Chondrocyte (in vitro differentiated cells): ENCODE measurements around the gene SLC4A3. TPM values are rescaled to one million over a fixed set of nuclear protein-coding genes. Genes with fewer than 3 reads are reported as not detected.

ENCODE experiments used
- DNase-seq: peaks from one replicate; pipeline ENCODE4 v3.0.0; 2021; ENCODE audit warnings: mixed read lengths, low spot score
- H3K27ac Mint-ChIP-seq: one replicate; pipeline ENCODE4 v1.8.0; 2021; ENCODE audit warnings: mild to moderate bottlenecking, moderate library complexity, mixed read lengths; ENCODE audit not compliant: unreplicated experiment
- H3K27me3 Mint-ChIP-seq: 2 replicates; pipeline ENCODE4 v1.8.0; 2021; ENCODE audit warnings: low read depth, mixed read lengths
- H3K36me3 Mint-ChIP-seq: 2 replicates; pipeline ENCODE4 v1.8.0; 2021; ENCODE audit warnings: low read depth, mixed read lengths
- H3K4me1 Mint-ChIP-seq: 2 replicates; pipeline ENCODE4 v1.8.0; 2021; ENCODE audit warnings: low read depth, mild to moderate bottlenecking, mixed read lengths
- H3K4me3 Mint-ChIP-seq: one replicate; pipeline ENCODE4 v1.8.0; 2021; ENCODE audit warnings: mild to moderate bottlenecking, moderate library complexity, mixed read lengths; ENCODE audit not compliant: unreplicated experiment
- H3K9me3 Mint-ChIP-seq: 2 replicates; pipeline ENCODE4 v1.8.0; 2021; ENCODE audit warnings: low read depth, mixed read lengths
- CTCF ChIP-seq: fragments of 200-600 bp; sonication (generic); IDR thresholded peaks from 2 replicates; pipeline ENCODE4 v1.5.0; 2021; ENCODE audit warnings: antibody characterized with exemption, mild to moderate bottlenecking, moderate library complexity
- total RNA-seq: library from RNA; stranded (reverse); gene quantifications from 3 replicates; pipeline ENCODE4 v1.2.1, GENCODE V29; 2021

SLC4A3 gene
- total RNA-seq, 1 donor from 2014 or later = 17.2 TPM

GRCh38 chr2:219668316-219668715, 40.9 kb downstream of the SLC4A3 start:
- TF ChIP-seq CTCF = no peak
- H3K4me3 Mint-ChIP-seq = no peak overlapping the region
- H3K36me3 Mint-ChIP-seq = no peaks in the 10 kb centered on the region
- H3K27ac Mint-ChIP-seq = no peak overlapping the region
- no peaks in the 10 kb centered on the region for H3K9me3 Mint-ChIP-seq
- H3K27me3 Mint-ChIP-seq = peaks cover 12% of the 10 kb centered on the region
- peaks cover 14% of the 10 kb centered on the region for H3K4me1 Mint-ChIP-seq
- DNase-seq = no peak

DNA sequence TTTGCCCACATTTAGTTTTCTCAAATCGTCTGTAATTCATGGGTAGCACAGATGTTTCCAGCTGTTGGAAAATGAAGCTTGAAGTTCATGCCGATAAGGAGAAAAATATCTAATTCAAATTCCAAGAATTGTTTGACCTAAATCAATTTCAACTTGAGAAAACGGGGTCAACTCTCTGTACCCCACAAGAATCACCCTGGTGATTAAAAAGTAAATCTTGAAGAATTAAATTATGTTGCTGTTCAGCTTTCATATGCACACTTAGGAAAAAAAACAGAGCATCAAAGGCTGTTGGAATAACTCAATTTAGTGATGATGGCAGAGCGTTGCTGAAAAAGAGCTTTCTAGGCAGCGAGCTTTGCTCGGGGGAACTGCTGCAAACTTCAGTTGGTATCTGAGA, 43.0 kb downstream of the SLC4A3 start:
- Mint-ChIP-seq H3K27me3 (peaks cover 14% of the 10 kb centered on the region), H3K27ac (no peak overlapping the region), H3K4me1 (peaks cover 10% of the 10 kb centered on the region), H3K4me3 (no peak overlapping the region), H3K36me3 (no peaks in the 10 kb centered on the region), H3K9me3 (peaks cover 3% of the 10 kb centered on the region)
- TF ChIP-seq CTCF = no peak
- DNase-seq = no peak

GRCh38 chr2:219671279-219671678, 43.8 kb downstream of the SLC4A3 start:
- Mint-ChIP-seq H3K9me3 (peaks cover 3% of the 10 kb centered on the region), H3K27ac (no peak overlapping the region), H3K36me3 (no peaks in the 10 kb centered on the region), H3K27me3 (peaks cover 14% of the 10 kb centered on the region), H3K4me3 (no peak overlapping the region), H3K4me1 (peaks cover 8% of the 10 kb centered on the region)
- no peak for TF ChIP-seq CTCF
- no peak for DNase-seq

GRCh38 chr2:219672406-219672805, 45.0 kb downstream of the SLC4A3 start:
- Mint-ChIP-seq H3K27ac (no peak overlapping the region), H3K36me3 (no peaks in the 10 kb centered on the region), H3K4me3 (no peak overlapping the region), H3K27me3 (peaks cover 14% of the 10 kb centered on the region), H3K4me1 (peaks cover 10% of the 10 kb centered on the region), H3K9me3 (peaks cover 3% of the 10 kb centered on the region)
- TF ChIP-seq CTCF = no peak
- no peak for DNase-seq

DNA sequence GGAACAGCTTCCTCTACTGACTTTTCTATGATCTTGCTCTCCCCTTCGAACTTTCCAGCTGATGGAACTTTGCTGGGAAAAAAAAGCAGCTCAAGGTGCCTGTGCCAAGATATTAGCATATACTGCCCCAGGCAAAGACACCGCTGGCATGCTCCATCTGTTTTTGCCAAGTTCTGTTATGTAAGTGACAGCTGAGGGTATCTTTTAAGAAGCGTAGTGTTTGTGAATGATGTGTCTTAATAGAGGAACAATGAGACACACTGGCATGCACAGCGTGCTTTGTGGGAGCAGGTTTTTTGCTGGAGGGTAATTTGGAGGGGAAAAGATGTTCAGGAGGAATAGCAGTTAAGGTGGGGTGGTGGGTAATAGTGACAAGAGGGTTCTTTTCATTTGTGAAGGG, 47.8 kb downstream of the SLC4A3 start:
- no peak for TF ChIP-seq CTCF
- H3K4me1 Mint-ChIP-seq = peaks cover 10% of the 10 kb centered on the region
- no peak for DNase-seq
- H3K4me3 Mint-ChIP-seq = no peak overlapping the region
- peaks cover 3% of the 10 kb centered on the region for H3K9me3 Mint-ChIP-seq
- H3K36me3 Mint-ChIP-seq = no peaks in the 10 kb centered on the region
- peaks cover 9% of the 10 kb centered on the region for H3K27me3 Mint-ChIP-seq
- H3K27ac Mint-ChIP-seq = no peak overlapping the region
